HG02759 (cell line): ENCODE data around the gene HDDC2.

Source experiments
- ATAC-seq: cut with Tn5 transposase; IDR thresholded peaks from one replicate; pipeline ENCODE4 v1.9.1; 2021; ENCODE audit warnings: mild to moderate bottlenecking, moderate library complexity; ENCODE audit not compliant: unreplicated experiment

HDDC2 gene

DNA sequence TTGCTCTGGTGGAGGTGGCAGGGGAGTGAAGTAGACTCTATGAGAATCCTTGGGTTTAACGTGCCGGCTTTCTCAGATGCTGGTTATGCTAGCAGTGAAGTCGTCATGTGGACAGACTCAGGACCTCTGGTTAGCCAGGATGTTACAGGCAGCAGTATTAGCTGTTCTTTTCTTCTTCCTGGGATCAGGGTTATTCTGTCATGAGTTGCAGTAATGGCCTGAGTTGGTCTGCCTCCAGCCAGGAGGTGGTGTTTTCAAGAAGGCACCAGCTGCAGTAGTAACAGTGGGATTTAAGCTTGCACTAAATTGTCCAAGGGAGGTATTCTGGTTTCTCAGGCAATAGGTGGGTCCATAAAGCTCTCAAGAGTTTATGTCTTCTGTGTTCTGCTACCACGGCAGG, 56.7 kb downstream of the HDDC2 start:
- ATAC-seq, result no peak

- ATAC-seq, result no peak
Observed at GRCh38 chr6:125237764-125238163, 64.0 kb downstream of the HDDC2 start.

DNA sequence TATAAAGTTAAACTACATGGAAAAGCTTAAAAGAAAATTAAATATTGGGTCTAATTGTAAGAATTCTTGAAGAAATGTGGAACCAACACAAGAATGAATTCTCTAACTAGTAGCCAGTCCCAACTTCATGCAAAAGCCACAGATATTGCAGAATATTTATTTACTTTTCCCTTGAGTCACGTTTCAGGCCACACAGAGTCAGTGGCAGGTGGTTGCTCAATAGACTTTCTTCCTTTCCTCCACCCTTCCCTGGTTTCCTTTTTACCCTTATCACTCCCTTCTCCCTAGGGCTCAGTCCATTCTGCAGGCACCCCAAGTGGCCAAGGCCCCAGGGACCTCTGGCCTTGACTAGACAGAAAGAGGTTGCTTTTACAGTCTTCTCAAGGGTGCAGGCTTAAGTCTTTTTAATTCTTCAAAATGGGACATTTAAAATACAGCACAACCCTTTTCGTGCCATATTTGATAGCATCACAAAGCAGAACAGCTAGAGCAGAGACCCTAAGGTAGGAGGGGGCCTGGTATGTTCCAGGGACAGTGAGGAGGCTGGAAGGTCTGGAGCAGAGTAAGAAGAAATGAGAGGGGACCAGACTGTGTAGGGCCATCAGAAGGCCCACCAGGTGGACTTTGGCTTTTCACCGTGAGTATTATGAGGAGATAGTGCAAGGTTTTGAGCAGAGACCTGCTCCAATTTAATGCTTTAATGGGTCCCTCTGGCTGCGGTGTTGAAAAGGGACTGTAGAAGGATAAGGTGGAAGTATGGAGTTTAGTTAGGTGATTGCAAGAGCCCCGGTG, 65.0 kb downstream of the HDDC2 start:
- ATAC-seq, result no peak

GRCh38 chr6:125233202-125233601, 68.6 kb downstream of the HDDC2 start:
- ATAC-seq, result no peak

- ATAC-seq, result no peak
Observed at GRCh38 chr6:125232466-125232865, 69.3 kb downstream of the HDDC2 start.

GRCh38 chr6:125231574-125232343, 70.0 kb downstream of the HDDC2 start:
- ATAC-seq, result no peak

DNA sequence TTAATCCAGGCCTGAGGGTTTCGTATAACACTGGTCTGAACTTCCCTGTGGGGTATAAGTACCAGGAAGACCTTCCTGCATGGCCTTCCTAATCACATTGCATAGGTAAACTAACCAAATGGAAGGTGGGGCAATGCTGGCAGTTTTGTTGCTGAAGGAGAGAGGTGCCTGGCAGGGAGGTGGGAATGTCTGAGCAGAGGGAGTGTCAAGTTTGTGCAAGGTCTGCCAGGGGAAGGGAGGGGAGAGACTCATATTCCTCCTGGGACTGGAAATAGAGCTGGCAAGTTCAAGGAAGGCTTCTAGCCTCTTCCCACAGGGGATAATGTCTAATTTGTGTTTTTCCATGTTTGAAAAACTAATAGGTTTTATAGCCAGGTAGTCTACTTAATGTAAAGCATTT, 70.6 kb downstream of the HDDC2 start:
- no peak for ATAC-seq

GRCh38 chr6:125230674-125231073, 71.1 kb downstream of the HDDC2 start:
- ATAC-seq, result no peak

DNA sequence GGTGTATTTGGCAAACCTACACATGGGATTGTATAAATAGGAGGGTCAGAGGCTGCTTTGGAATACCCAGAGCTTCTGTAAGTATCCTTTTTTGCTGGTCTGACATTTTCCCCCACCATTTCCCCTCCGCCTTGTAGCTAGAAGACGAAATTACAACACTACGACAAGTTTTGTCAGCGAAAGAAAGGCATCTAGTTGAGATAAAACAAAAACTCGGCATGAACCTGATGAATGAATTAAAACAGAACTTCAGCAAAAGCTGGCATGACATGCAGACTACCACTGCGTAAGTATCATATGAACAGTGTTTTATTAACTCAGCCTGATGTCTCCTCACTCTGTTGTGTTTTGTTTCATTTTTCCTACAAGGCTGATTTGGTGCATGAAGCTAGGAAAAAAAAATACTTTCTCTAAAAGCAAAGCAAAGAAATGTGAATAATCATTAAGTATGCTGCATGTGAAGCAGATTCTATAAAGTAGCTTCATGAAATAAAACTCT, 72.7 kb downstream of the HDDC2 start:
- no peak for ATAC-seq

DNA sequence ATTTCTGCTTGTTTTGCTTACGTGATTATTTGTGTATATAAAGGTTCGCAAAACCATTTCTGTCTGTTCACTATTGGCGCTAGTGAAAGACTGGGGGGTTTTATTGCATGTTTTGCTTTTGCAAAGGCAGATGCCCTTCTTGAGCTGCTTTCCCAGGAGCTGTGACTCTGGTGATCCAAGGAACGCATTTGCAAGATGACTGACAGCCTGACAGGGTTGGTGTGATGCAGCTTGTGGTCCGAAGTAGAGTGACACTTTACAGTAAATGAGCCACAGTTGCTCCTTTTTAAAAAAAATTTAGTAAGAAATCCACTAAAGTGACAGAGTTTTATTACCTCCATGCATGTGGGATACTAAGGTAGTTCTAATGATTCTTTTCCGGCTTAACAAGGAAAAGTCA, 74.5 kb downstream of the HDDC2 start:
- no peak for ATAC-seq
